Measurements from ENCODE around the gene CARD9.

The CARD9 gene

GRCh38 chr9:136349546-136349945 is 23.9 kb downstream of the CARD9 start:
- no peak for DNase-seq (ENCODE audit: low read depth in 1 of 2, low spot score in 1 of 2)

GRCh38 chr9:136348691-136349090 is 24.8 kb downstream of the CARD9 start:
- DNase-seq (ENCODE audit: low read depth in 1 of 2, low spot score in 1 of 2) = no peak

GRCh38 chr9:136347472-136348256 is 25.8 kb downstream of the CARD9 start:
- no peak for DNase-seq (ENCODE audit: low read depth in 1 of 2, low spot score in 1 of 2)

GRCh38 chr9:136346927-136347465 is 26.5 kb downstream of the CARD9 start:
- no peak for DNase-seq (ENCODE audit: low read depth in 1 of 2, low spot score in 1 of 2)

- DNase-seq (ENCODE audit: low read depth in 1 of 2, low spot score in 1 of 2) = no peak
These were observed 27.4 kb downstream of the CARD9 start for GRCh38 chr9:136346157-136346481.

GRCh38 chr9:136345281-136346156 is 27.9 kb downstream of the CARD9 start:
- DNase-seq (ENCODE audit: low read depth in 1 of 2, low spot score in 1 of 2) = no peak

DNA sequence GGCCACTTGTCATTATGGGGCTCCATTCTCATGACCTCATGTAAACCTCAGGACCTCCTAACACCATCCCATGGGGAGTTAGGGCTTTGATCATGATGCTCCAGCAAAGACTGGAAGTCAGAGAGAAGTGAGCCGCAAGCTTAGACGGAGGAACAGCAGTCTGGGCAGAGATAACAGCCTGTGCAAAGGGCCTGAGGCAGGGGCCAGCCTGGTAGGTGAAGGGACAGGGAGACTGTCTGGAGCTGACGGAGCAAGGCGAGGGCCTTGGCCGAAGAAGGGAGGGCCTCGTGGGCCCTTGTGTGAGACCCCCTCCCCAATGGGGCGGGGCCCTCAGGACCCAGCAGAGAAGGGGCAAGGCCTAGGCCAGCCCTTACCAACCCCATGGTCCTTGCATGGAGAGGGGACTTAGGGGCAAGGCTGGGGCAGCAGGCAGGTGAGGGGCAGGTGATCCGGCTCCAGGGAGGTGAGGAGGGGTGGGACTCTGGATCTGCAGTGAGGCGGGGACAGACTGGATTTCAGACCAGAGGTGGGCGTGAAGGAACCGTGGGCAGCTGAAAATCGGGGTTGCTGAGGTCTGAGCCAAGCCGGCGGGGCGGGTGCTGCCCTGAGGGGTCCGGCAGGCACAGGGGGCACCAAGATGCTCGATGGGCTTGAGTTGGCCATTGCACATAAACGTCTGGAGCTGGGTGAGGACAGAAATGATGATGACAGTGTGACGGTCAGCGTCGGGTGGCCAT is 28.8 kb downstream of the CARD9 start:
- DNase-seq (ENCODE audit: low read depth in 1 of 2, low spot score in 1 of 2) = no peak

DNA sequence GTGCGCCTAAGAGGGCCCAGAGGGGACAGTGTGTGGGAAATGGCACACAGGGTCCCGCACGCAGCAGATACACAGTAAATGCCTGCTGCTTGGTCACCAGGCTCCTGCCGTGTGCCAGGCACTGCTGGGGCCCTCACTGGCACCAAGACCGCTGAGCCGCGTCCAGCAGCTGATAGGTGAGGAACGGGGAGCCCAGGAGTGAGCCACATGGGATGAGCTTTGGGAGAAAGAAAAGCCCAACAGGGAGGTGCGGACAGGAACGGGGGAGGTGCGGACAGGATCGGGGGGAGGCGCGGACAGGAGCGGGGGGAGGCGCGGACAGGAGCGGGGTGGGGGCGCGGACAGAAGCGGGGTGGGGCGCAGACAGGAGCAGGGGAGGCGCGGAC is 29.6 kb downstream of the CARD9 start:
- DNase-seq (ENCODE audit: low read depth in 1 of 2, low spot score in 1 of 2) = no peak

- no peak for DNase-seq (ENCODE audit: low read depth in 1 of 2, low spot score in 1 of 2)
These were observed 30.2 kb downstream of the CARD9 start for GRCh38 chr9:136343121-136343883.

- peak; percentile 42 to 43 for DNase-seq (ENCODE audit: low read depth in 1 of 2, low spot score in 1 of 2)
These were observed 31.0 kb downstream of the CARD9 start for GRCh38 chr9:136342181-136343120.

DNA sequence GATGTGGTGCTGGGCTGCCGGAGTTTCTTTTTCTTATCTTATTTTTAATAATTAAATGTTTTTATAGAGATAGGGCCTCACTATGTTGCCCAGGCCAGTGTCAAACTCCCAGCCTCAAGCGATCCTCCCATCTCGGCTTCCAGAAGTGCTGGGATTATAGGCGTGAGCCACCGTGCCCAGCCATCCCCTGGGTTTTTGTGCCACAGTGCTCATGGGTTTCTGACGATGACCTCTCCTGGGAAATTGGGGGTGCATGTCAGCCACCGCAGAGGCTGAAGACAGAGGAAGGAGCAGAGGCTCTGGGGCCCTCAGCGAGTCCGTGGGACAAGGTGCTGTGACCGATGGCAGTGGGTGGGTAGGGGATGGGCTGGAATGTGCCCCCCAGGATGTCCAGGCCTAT is 31.7 kb downstream of the CARD9 start:
- no peak for DNase-seq (ENCODE audit: low read depth in 1 of 2, low spot score in 1 of 2)

- no peak for DNase-seq (ENCODE audit: low read depth in 1 of 2, low spot score in 1 of 2)
These were observed 32.3 kb downstream of the CARD9 start for GRCh38 chr9:136341042-136341655.

DNA sequence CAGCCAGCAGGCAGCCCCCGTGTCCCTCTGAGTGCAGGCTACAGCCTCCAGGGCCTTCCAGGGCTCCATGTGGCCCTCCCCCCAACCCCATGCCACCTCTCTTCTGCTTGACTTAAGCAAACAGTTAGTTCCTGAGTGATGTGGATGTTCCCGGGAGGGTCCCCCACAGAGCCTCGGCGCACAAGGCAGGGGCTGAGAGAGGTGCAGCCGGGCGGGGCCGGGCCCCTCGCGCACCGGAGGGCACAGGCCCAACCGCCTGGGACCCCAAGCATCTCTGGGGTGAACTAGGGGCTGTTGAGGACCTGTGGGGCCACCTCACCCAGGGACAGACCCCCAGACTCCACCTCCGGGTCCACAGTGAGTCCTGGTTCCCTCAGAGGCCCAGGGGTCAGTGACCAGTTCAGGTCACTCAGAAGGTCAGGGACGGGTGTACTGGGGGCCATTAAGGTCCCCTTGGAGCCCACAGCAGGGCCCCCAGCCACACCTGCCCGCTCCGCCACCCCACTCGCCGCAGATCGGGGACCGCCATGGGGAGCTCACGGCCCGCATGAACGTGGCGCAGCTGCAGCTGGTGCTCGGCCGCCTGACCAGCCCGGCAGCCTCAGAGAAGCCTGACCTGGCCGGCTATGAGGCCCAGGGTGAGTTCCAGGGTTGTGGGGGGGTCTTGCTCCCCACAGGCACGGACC is 33.0 kb downstream of the CARD9 start:
- no peak for DNase-seq (ENCODE audit: low read depth in 1 of 2, low spot score in 1 of 2)

DNA sequence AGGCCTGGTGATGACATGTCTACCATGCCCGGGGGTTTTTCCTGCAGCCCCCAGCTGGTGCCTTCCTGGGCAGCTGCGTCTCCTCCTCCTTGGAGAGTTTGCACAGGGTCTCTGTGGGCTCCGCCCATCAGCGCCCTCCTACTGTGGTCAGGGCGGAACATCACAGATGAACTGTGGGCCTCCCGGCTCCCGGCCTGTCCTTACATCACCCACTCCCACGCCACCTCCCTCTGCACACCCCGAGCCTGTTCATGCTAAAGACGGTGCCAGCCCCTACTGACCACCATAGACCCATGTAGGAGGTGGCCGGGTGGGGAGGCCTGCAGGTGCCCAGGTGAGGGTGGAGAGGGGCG is 33.5 kb downstream of the CARD9 start:
- no peak for DNase-seq (ENCODE audit: low read depth in 1 of 2, low spot score in 1 of 2)

- no peak for DNase-seq (ENCODE audit: low read depth in 1 of 2, low spot score in 1 of 2)
These were observed 34.1 kb downstream of the CARD9 start for GRCh38 chr9:136339173-136339957.

GRCh38 chr9:136338511-136338910 is 35.0 kb downstream of the CARD9 start:
- no peak for DNase-seq (ENCODE audit: low read depth in 1 of 2, low spot score in 1 of 2)

- DNase-seq (ENCODE audit: low read depth in 1 of 2, low spot score in 1 of 2) = no peak
These were observed 35.8 kb downstream of the CARD9 start for GRCh38 chr9:136337416-136338395.
